Neuron (in vitro differentiated cells): ENCODE results near the gene USP34.
"Not testable (repeated sequence)": the region's sequence is repeated elsewhere in the genome, so short reads cannot be mapped to it uniquely, and the experiment has no call there.

ENCODE experiments used
- H2AFZ ChIP-seq: one replicate; pipeline ENCODE4 v1.6.1; 2013; ENCODE audit warnings: low read depth, mild to moderate bottlenecking, inconsistent platforms, low read length, moderate library complexity
- H3K27me3 ChIP-seq: one replicate; pipeline ENCODE4 v1.6.1; 2013; ENCODE audit warnings: low read length; ENCODE audit not compliant: insufficient read depth
- H3K36me3 ChIP-seq: one replicate; pipeline ENCODE4 v1.6.1; 2013; ENCODE audit warnings: low read length; ENCODE audit not compliant: insufficient read depth
- H3K4me1 ChIP-seq: one replicate; pipeline ENCODE4 v1.6.1; 2013; ENCODE audit warnings: low read length; ENCODE audit not compliant: insufficient read depth
- H3K4me3 ChIP-seq: 2 replicates; pipeline ENCODE4 v1.5.1; 2013; ENCODE audit warnings: mild to moderate bottlenecking, low read length, moderate library complexity
- H3K9me3 ChIP-seq: one replicate; pipeline ENCODE4 v1.6.1; 2013; ENCODE audit warnings: low read length

USP34 gene

DNA sequence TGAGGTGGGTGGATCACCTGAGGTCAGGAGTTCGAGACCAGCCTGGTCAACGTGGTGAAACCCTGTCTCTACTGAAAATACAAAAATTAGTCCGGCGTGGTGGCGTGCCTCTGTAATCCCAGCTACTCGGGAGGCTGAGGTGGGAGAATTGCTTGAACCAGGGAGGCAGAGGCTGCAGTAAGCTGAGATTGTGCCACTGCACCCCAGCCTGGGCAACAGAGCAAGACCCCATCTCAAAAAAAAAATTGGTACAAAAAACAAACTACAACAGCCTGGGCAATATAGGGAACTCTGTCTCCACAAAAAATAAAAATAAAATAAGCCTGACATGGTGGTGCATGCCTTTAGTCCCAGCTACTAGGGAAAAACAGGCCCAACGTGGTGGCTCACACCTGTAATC, 305.8 kb downstream of the USP34 start:
- not testable (repeated sequence) for H3K9me3 ChIP-seq
- H3K36me3 ChIP-seq, result peaks cover 31% of the 10 kb centered on the region

DNA sequence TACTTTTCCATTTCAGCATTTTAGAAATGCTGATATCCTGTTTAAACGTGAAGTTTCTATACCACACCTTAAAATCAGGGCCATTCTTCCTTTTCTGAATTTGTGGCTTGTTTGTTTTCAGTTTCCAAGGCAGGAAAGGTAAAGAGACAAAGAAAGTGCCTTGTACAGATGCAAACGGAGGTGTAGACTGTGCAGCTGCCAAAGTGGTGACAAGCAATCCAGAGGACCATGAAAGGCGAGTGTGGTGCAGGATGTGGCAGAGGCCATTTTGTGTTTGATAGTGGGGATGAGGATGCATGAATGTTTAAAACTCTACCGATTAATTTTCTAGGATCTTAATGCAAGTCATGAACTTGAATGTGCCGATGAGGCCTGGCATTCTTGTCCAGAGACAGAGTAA, 308.2 kb downstream of the USP34 start:
- Histone ChIP-seq H3K27me3 (no peaks in the 10 kb centered on the region), H3K9me3 (peaks cover 8% of the 10 kb centered on the region), H3K4me3 (no peak overlapping the region), H3K36me3 (peaks cover 41% of the 10 kb centered on the region), H3K4me1 (no peaks in the 10 kb centered on the region), H2AFZ (no peak overlapping the region)

More for the DNA sequence above, 305.8 kb downstream of the USP34 start:
- H3K27me3 ChIP-seq, H3K4me3 ChIP-seq, H3K4me1 ChIP-seq, H2AFZ ChIP-seq: not testable (repeated sequence)

DNA sequence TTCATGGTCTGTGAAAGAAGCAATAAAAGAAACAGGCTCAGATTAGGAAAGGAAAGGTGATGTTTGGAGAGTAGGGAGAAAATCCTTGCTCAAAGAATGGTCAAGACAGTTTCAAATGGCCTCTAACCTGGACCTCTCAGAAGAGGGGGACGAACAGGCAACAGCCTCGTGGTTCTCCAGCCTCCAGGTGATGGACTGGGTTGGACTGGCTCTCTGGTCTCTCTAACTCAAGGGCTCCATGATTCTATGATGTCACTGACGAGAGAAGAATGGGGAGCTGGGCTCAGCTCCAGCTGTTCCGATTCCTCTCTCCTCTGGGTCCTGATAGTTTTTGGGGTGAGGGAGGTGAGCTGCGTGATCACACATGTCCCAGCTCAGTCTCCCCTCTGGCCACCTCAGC, 309.0 kb downstream of the USP34 start, which contains the start of gene C2orf74:
TSS of gene C2orf74 (plus strand) at position 301 of the 400 bp plus-strand sequence. CDS start 327 bp downstream, outside the sequence.
- Histone ChIP-seq H2AFZ (no peak within 1 kb of the TSS), H3K4me1 (no peaks in the 10 kb centered on the region), H3K36me3 (peaks cover 43% of the 10 kb centered on the region), H3K27me3 (no peaks in the 10 kb centered on the region), H3K4me3 (no peak within 1 kb of the TSS), H3K9me3 (peaks cover 9% of the 10 kb centered on the region)

DNA sequence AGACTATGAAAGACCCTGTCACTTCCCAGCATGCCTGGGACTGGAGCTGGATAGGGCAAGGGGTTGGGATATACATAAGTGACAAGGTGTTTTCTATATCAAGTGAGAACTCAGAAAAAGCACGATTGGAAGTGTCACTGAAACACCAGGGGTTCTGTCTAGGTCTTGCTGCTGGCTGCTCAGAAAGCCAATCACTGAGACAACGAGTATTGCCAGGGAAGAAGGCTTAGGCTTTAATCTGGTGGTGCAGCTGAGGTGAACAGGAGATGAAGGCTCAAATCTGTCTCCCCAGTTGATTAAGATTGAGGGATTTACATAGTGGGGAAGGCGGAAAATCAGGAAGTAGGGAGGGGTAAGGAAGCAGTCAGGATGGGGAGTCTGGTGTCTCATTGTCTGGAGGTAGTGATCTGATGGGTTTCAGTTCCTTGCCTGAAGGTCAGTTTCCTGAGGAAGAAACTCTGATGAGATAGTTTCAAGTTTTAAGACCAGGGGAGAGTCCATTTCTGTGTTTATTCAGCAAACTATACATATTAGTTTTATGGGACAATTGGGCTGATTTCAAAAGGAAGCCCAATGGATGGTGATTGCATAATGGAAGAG, 312.4 kb downstream of the USP34 start:
- peaks cover 21% of the 10 kb centered on the region for H3K36me3 ChIP-seq
- H3K27me3 ChIP-seq, result no peaks in the 10 kb centered on the region
- no peak overlapping the region for H3K4me3 ChIP-seq
- no peak overlapping the region for H2AFZ ChIP-seq
- no peaks in the 10 kb centered on the region for H3K4me1 ChIP-seq
- peaks cover 9% of the 10 kb centered on the region for H3K9me3 ChIP-seq

DNA sequence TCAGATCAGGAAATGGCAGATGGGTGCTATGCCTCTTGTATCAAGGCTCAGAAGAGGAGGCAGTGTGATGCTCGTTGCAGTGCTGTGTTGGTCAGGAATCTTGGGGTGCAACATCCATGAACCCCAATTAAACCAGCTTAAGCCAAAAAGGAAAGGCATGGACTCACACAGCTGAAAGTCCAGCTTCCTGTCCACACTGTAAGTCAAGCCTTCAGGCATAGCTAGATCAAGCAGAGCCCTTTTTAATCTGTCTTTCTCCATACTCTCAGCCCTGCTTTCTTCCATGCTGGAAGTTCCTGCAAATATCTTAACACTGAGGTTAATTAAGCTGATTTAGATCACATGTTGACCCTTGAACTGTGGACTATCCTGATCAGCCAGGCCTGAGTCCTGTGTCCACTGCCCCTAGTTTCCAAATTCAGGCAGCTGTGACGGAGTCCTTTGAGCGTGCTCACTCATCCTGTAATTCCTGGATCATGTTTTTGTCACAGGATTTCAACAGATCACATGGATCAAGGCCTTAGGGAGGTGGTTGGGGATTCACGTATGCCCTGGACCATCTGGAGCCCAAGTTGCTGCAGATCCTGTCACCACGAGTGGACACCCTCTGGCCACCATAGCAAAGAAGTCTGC, 313.4 kb downstream of the USP34 start:
- Histone ChIP-seq H3K27me3 (no peaks in the 10 kb centered on the region), H2AFZ (no peak overlapping the region), H3K4me3 (no peak overlapping the region), H3K36me3 (peaks cover 15% of the 10 kb centered on the region), H3K9me3 (peaks cover 9% of the 10 kb centered on the region), H3K4me1 (no peaks in the 10 kb centered on the region)

DNA sequence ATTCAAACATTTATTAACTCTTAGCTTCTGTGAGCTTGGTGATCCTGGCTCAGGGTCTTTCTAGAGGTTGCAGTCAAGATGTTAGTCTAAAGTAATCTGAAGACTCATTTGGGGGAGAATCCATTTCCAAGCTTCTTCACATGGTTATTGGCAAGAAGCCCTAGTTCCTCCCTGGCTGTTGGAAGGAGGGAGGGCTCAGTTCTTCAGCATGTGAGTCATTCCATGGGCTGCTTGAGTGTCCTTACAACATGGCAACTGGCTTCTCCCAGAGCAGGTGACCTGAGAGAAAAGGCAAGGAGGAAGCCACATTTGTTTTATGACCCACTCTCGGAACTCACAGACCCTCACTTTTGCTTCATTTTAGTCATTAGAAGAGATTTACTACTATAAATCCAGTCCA, 319.5 kb downstream of the USP34 start:
- H2AFZ ChIP-seq, result no peak overlapping the region

DNA sequence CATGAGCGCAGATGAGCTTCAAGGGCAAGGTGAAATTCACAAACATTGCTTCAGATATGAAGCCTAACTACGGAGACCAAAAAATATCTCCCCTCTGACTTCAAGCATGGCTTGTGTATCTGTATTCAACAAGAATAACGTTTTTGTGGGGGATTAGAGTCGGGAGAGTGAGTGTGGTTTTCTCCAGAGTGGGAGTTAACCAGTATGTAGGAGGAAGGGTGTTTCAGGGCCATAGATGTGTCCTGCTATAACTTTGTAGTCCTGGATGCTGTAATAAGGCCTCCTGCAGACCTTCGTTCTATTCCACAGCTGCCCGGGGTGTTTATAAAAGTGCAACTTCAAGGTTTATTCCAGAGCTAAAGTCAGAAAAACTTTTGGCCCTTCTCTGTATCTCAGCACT, 321.8 kb downstream of the USP34 start:
- peaks cover 12% of the 10 kb centered on the region for H3K36me3 ChIP-seq
- H3K9me3 ChIP-seq, result peaks cover 3% of the 10 kb centered on the region
- no peaks in the 10 kb centered on the region for H3K4me1 ChIP-seq
- H3K27me3 ChIP-seq, result no peaks in the 10 kb centered on the region
- no peak overlapping the region for H2AFZ ChIP-seq
- H3K4me3 ChIP-seq, result no peak overlapping the region

More for the DNA sequence above, 319.5 kb downstream of the USP34 start:
- Histone ChIP-seq H3K4me3 (no peak overlapping the region), H3K36me3 (peaks cover 12% of the 10 kb centered on the region), H3K27me3 (no peaks in the 10 kb centered on the region), H3K9me3 (peaks cover 3% of the 10 kb centered on the region), H3K4me1 (no peaks in the 10 kb centered on the region)

DNA sequence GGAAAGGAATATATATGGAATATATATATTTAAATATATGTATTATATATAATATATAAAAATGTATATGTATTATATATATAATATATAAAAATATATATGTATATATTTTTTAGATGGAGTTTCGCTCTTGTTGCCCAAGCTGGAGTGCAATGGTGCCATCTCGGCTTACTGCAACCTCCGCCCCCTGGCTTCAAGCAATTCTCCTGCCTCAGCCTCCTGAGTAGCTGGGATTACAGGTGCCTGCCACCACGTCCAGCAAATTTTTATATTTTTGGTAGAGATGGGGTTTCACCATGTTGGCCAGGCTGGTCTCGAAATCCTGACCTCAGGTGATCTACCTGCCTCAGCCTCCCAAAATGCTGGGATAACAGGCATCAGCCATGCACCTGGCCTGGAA, 322.8 kb downstream of the USP34 start:
- peaks cover 12% of the 10 kb centered on the region for H3K36me3 ChIP-seq
- not testable (repeated sequence) for H3K9me3 ChIP-seq, H3K4me3 ChIP-seq, H3K4me1 ChIP-seq, H3K27me3 ChIP-seq, H2AFZ ChIP-seq

DNA sequence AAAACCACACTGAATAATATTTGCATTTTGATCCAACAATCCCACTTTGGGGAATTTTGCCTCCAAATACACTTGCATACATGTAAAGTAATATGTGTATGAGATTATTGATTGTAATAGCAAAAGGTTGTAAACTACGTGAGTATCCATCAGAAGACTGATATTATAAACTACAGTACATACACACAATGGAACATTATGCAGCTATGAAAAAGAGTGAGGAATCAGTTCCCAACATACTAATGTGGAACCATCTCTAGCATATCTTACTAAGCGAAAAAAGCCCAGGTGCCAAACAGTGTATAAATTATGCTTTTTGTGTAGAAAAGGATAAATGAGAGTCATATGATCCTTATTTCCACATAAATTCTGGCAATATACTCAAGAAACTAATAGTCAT, 324.9 kb downstream of the USP34 start:
- no peaks in the 10 kb centered on the region for H3K4me1 ChIP-seq
- H3K4me3 ChIP-seq, result peak overlapping the region; percentile 52
- H3K9me3 ChIP-seq, result peaks cover 3% of the 10 kb centered on the region
- no peak overlapping the region for H2AFZ ChIP-seq
- H3K27me3 ChIP-seq, result no peaks in the 10 kb centered on the region
- H3K36me3 ChIP-seq, result peaks cover 9% of the 10 kb centered on the region

DNA sequence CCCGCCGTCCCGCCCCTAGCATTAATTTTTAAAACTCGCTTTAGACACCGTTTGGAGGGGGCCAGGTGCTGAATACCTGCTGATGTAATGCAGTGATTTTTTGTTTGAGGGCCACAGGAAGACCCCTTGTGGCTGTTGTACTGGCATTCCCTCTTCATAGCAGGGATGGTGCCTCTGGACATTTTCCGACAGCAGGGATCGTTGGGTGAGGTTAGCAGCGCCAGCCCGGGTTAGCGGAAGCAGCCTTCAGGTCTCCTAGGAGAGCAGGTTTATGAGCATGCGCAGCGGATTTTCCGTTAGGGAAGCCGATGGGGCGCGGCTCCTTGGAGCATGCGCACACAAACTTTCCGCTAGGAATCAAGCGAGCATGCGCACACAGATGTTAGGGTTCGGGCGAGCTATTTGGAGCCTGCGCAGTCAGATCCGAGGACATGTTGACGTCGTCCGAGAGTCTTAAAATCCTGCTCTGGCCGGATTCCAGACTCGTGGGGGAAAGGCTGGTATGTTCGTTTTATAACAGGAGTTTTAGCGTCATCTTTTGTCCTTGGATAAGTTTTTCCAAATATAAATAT, 326.1 kb downstream of the USP34 start:
- H3K36me3 ChIP-seq, result peaks cover 5% of the 10 kb centered on the region
- no peak overlapping the region for H2AFZ ChIP-seq
- H3K9me3 ChIP-seq, result no peaks in the 10 kb centered on the region
- peak overlapping the region; percentile 52 for H3K4me3 ChIP-seq
- H3K27me3 ChIP-seq, result no peaks in the 10 kb centered on the region
- no peaks in the 10 kb centered on the region for H3K4me1 ChIP-seq

DNA sequence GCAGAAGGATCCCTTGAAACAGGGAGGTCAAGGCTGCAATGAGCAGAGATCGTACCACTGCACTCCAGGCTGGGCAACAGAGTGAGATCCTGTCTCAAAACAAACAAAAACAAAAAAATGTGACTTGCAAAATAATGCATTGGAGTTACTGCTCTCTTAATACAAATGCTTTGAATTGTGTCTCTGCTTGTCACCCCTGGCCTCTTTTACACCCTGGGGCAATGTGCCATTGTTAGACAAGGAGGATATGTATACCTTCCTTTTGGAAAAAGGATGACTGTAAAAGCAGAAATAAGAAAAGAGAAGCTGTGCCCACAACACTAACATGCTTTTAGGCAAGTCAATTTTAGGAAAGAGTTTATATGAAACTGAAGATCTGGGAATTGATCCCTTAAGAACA, 329.7 kb downstream of the USP34 start:
- Histone ChIP-seq H3K4me1 (no peaks in the 10 kb centered on the region), H3K36me3 (no peaks in the 10 kb centered on the region), H3K27me3 (no peaks in the 10 kb centered on the region), H3K9me3 (no peaks in the 10 kb centered on the region), H3K4me3 (no peak overlapping the region), H2AFZ (no peak overlapping the region)

DNA sequence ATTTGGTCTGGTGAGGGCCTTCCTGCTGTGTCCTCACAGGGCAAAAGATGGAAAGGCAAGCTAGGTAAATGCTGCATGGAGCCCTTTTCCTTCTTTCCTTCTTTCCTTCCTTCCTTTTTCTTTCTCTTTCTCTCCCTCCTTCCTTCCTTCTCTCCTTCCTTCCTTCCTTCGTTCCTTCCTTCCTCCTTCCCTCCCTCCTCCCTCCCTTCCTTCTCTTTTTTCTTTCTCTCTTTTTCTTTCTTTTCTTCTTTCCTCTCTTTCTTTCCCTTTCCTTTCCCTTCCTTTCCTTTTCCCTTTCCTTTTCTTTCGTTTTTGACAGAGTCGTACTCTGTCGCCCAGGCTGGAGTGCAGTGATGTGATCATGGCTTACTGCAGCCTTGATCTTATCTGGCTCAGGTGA, 332.0 kb downstream of the USP34 start:
- peaks cover 3% of the 10 kb centered on the region for H3K4me1 ChIP-seq
- H3K9me3 ChIP-seq, result no peaks in the 10 kb centered on the region
- no peaks in the 10 kb centered on the region for H3K36me3 ChIP-seq
- no peak overlapping the region for H3K4me3 ChIP-seq
- H2AFZ ChIP-seq, result no peak overlapping the region
- no peaks in the 10 kb centered on the region for H3K27me3 ChIP-seq
